Measurements from ENCODE around the gene NPPA.

DNA sequence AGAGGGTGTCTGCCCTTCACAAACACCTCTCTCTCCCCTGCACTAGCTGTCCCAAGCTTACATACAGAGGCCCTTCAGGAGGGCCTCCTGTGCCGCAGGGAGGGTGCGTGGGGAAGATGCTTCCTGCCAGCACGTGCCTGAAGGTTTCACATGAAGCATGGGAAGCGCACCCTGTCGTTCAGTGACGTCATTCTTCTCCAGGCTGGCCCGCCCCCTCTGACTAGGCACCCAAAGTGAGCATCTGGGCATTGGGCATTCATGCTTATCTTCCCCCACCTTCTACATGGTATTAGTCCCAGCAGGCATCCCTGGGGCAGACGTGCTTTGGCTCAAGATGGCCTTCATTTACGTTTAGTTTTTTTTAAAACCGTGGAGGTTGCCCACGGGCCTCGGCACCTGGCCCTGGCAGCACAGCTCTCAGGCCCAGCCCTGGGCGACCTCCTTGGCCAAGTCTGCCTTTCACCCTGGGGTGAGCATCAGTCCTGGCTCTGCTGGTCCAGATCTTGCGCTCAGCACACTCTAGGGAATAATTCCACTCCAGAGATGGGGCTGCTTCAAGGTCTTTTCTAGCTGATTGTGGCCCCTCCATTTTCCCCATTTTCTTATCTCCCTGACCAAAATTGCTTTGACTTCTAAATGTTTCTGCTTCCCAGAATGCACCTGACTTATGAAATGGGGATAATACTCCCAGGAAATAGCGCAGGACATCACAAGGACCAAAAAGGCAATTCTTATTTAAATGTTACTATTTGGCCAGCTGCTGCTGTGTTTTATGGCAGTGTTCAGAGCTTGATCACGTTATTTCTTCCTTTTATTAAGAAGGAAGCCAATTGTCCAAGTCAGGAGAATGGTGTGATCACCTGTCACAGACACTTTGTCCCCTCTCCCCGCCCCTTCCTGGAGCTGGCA, 6.1 kb downstream of the NPPA start:
- no peak for TF ChIP-seq POLR2A (IDR thresholded peaks at IDR 0.05)
- TF ChIP-seq, protein P1, sequence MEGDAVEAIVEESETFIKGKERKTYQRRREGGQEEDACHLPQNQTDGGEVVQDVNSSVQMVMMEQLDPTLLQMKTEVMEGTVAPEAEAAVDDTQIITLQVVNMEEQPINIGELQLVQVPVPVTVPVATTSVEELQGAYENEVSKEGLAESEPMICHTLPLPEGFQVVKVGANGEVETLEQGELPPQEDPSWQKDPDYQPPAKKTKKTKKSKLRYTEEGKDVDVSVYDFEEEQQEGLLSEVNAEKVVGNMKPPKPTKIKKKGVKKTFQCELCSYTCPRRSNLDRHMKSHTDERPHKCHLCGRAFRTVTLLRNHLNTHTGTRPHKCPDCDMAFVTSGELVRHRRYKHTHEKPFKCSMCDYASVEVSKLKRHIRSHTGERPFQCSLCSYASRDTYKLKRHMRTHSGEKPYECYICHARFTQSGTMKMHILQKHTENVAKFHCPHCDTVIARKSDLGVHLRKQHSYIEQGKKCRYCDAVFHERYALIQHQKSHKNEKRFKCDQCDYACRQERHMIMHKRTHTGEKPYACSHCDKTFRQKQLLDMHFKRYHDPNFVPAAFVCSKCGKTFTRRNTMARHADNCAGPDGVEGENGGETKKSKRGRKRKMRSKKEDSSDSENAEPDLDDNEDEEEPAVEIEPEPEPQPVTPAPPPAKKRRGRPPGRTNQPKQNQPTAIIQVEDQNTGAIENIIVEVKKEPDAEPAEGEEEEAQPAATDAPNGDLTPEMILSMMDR (IDR thresholded peaks at IDR 0.05) = no peak
- TF ChIP-seq POLR2AphosphoS5 (IDR thresholded peaks at IDR 0.05) = no peak
